Lung (tissue), 12 donors: Measurements from ENCODE around the gene SPATS2L. TPM values are rescaled to one million over a fixed set of nuclear protein-coding genes. Genes with fewer than 3 reads are reported as not detected.

ENCODE experiments used
- ATAC-seq: fragments of 200-7000 bp; cut with Tn5 transposase; one replicate; pipeline ENCODE4 v1.9.1; 2020; ENCODE audit warnings: moderate number of reproducible peaks; ENCODE audit not compliant: insufficient read depth, low FRiP score
- DNase-seq, 3 donors: peaks; one replicate each; pipeline ENCODE4 v3.0.0-alpha.2; 2013 to 2017
- H3K27ac ChIP-seq, 2 donors: one replicate each; pipeline ENCODE4 v1.5.1; 2013; ENCODE audit warnings: mild to moderate bottlenecking in 2 of 2, moderate library complexity in 2 of 2, control low read depth in 1 of 2, inconsistent platforms in 1 of 2, low read depth in 1 of 2, low read length in 1 of 2
- H3K27me3 ChIP-seq, 3 donors: one replicate each; pipeline ENCODE4 v1.5.1; 2013; ENCODE audit warnings: low read length in 2 of 3; ENCODE audit not compliant: control insufficient read depth in 3 of 3, insufficient read depth in 3 of 3
- H3K36me3 ChIP-seq, 4 donors: one replicate each; pipeline ENCODE4 v1.5.1; 2013; ENCODE audit warnings: low read length in 4 of 4, mild to moderate bottlenecking in 1 of 4, moderate library complexity in 1 of 4; ENCODE audit not compliant: control insufficient read depth in 4 of 4, insufficient read depth in 4 of 4
- H3K4me1 ChIP-seq, 5 donors: one replicate each; pipeline ENCODE4 v1.5.1; 2013; ENCODE audit warnings: low read length in 5 of 5, mild to moderate bottlenecking in 2 of 5, moderate library complexity in 1 of 5; ENCODE audit not compliant: control insufficient read depth in 5 of 5, insufficient read depth in 5 of 5
- H3K4me3 ChIP-seq: one replicate; pipeline ENCODE4 v1.5.1; 2013; ENCODE audit warnings: mild to moderate bottlenecking, control low read depth, moderate library complexity
- H3K9ac ChIP-seq, 2 donors: one replicate each; pipeline ENCODE4 v1.5.1; 2013; ENCODE audit warnings: low read length in 2 of 2, control low read depth in 1 of 2; ENCODE audit not compliant: insufficient read depth in 1 of 2
- H3K9me3 ChIP-seq, 4 donors: one replicate each; pipeline ENCODE4 v1.5.1; 2013; ENCODE audit warnings: low read length in 3 of 4, mild to moderate bottlenecking in 1 of 4, moderate library complexity in 1 of 4; ENCODE audit not compliant: control insufficient read depth in 4 of 4, insufficient read depth in 3 of 4
- WGBS, 2 donors: extraction: QIAGEN DNeasy Blood & Tissue Kit; methylation state at CpG; one replicate each; pipeline ENCODE4 v1.1.7; 2013; 5-methylcytosine and 5-hydroxymethylcytosine counted together
- polyA plus RNA-seq, 2 donors: library from polyadenylated mRNA; stranded (reverse); fragments of 200-250 nt; gene quantifications; one replicate each; pipeline ENCODE4 v1.2.1, GENCODE V29; 2013
- total RNA-seq, 2 donors: library from RNA; depleted of rRNA in 1 of 2; stranded (reverse); fragments of >200 nt in 1 of 2; gene quantifications; one replicate each; pipeline ENCODE4 v1.2.1, GENCODE V29; 2014 to 2021
- TF ChIP-seq, protein P1 (sequence below): IDR thresholded peaks from 2 replicates; pipeline ENCODE4 v1.5.1; 2012; ENCODE audit warnings: mild to moderate bottlenecking; ENCODE audit errors: control extremely low read depth, extremely low read depth
- donor health status: control.
- donor health status: control.
- donor health status: Bipolar disorder and iron deficiency.
- donor health status: healthy.
- donor health status: DM: yes; HTN: yes; CAD: no.

SPATS2L gene
- total and polyA plus RNA-seq, 4 donors, result 30.5 to 96.8 (median 57.2) TPM

DNA sequence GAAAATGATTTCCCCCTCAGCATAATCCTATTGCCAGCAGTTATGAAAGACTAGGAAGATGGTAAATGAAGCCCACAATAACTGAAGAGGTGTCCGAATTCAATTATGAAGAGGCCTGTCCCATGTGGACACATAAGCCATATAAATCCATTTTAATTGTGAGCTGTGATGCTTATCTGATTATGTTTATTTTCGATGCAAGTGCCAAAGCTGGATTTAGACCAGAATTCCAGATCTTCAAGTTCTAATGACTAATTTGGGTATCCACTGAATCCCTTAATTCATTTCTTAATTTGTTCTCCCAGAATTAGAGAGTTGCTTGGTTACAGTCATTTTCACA is 24.5 kb downstream of the SPATS2L start:
- Histone ChIP-seq H3K27ac (no peak overlapping the region), H3K36me3 (peaks cover 0 to 7% (median 3%) of the 10 kb centered on the region in 4 donors), H3K9me3 (no peaks in the 10 kb centered on the region), H3K4me3 (no peak overlapping the region), H3K27me3 (no peaks in the 10 kb centered on the region), H3K9ac (no peak overlapping the region), H3K4me1 (peaks cover 0 to 17% (median 0%) of the 10 kb centered on the region in 5 donors)
- 90 to 93% methylated on average over 2 of the region's 2 CpGs for WGBS, 2 donors
- TF ChIP-seq, protein P1, sequence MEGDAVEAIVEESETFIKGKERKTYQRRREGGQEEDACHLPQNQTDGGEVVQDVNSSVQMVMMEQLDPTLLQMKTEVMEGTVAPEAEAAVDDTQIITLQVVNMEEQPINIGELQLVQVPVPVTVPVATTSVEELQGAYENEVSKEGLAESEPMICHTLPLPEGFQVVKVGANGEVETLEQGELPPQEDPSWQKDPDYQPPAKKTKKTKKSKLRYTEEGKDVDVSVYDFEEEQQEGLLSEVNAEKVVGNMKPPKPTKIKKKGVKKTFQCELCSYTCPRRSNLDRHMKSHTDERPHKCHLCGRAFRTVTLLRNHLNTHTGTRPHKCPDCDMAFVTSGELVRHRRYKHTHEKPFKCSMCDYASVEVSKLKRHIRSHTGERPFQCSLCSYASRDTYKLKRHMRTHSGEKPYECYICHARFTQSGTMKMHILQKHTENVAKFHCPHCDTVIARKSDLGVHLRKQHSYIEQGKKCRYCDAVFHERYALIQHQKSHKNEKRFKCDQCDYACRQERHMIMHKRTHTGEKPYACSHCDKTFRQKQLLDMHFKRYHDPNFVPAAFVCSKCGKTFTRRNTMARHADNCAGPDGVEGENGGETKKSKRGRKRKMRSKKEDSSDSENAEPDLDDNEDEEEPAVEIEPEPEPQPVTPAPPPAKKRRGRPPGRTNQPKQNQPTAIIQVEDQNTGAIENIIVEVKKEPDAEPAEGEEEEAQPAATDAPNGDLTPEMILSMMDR, result no peak
- no peak for ATAC-seq
- DNase-seq, result no peak

DNA sequence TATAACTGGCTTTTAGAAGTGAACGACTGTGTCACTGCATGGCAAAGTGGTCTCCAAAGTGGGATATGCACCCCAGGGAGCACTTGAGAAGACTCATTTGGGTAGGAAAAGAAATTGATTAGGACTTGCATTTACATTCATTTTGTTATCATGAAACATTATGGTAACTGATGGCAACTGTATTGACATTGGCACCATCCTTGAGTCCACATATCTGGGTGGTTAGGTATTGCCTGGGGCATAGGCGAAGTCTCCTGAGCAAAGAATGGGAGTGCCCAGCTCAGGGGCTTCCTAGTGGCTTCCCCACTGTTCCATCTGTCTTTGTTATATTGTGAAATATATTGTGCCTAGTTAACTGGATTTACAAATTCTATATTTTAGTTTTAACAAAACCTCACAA is 29.2 kb downstream of the SPATS2L start:
- Histone ChIP-seq H3K27me3 (no peaks in the 10 kb centered on the region), H3K4me1 (peaks cover 8 to 38% (median 17%) of the 10 kb centered on the region in 5 donors), H3K4me3 (no peak overlapping the region), H3K27ac (no peak overlapping the region), H3K9ac (no peak overlapping the region), H3K36me3 (peaks cover 0 to 4% (median 1%) of the 10 kb centered on the region in 4 donors), H3K9me3 (no peaks in the 10 kb centered on the region)
- TF ChIP-seq, protein P1, result no peak
- no peak for ATAC-seq
- 92 to 94% methylated on average over 2 of the region's 2 CpGs for WGBS, 2 donors
- no peak for DNase-seq

DNA sequence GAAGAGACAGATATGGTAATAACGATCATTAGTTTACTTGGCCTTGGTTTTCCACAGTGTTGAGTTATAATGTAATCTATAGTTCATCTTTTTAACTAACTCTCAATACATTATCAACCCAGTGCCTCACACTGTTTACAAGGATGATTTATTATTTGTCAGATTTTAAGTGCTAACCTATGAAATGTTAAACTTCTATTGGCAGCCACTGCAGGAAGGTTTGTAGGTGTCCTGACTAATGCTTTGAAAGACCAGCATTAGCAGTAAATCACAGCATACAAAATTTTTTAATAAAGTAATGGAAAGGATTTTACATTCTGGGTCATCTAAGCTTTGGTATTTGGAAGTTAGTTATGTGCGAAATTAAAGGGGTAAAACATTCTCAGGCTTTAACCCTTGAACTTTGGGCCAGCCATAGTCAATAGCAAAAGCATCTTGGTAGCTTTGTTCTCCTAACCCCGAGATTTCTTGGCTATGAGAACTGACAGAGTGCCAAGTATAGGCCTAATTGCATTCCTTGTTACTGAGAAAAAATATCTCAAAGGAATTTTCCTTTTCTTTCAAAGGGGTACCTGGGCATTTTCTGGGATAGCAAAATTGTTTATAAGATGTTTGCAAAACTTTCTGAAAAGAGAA is 30.6 kb downstream of the SPATS2L start:
- Histone ChIP-seq H3K9ac (peak overlapping the region in 1 of 2 donors; percentile 38), H3K27ac (no peak overlapping the region), H3K4me3 (no peak overlapping the region), H3K4me1 (peaks cover 8 to 38% (median 17%) of the 10 kb centered on the region in 5 donors), H3K36me3 (no peaks in the 10 kb centered on the region), H3K9me3 (no peaks in the 10 kb centered on the region), H3K27me3 (no peaks in the 10 kb centered on the region)
- DNase-seq, result peak; percentile 19 to 74 (median 62)
- ATAC-seq, result no peak
- WGBS, 2 donors, result 57 to 76% methylated on average over 3 of the region's 3 CpGs
- TF ChIP-seq, protein P1, result no peak

DNA sequence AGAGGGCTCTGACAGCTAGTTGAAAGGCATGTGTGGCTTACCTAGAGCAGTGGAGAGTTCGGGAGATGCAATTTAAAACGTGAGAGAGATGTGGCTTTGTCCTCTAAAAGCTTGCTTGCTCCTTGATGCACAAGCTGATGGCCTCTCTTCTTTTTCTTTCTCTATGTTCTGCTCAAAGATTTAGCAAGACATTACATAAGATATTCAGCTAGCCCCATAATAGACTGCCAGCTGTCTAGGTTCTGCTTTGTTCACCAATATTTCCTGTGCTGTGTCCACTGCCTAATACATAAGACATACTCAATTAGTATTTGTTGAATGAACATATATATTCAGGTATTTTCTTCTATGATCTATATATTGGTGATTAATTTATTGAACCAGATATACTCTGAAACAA is 31.1 kb downstream of the SPATS2L start:
- Histone ChIP-seq H3K4me1 (peaks cover 11 to 38% (median 17%) of the 10 kb centered on the region in 5 donors), H3K27me3 (no peaks in the 10 kb centered on the region), H3K9ac (peak overlapping the region in 1 of 2 donors; percentile 38), H3K9me3 (no peaks in the 10 kb centered on the region), H3K27ac (no peak overlapping the region), H3K4me3 (no peak overlapping the region), H3K36me3 (no peaks in the 10 kb centered on the region)
- DNase-seq (no peak), ATAC-seq (peak; percentile 9)
- WGBS, 2 donors, result 56 to 58% methylated on average over 2 of the region's 2 CpGs
- TF ChIP-seq, protein P1, result no peak
